CD4-positive, alpha-beta T cell treated with Interleukin-15 for 1 hour (primary cell): ENCODE data around the gene SLC2A9.
"Not testable (repeated sequence)": the region's sequence is repeated elsewhere in the genome, so short reads cannot be mapped to it uniquely, and the experiment has no call there.

Source experiments
- DNase-seq: peaks from one replicate; pipeline ENCODE4 v3.0.0-alpha.2; 2020

The SLC2A9 gene

GRCh38 chr4:9994246-9994847, 26.9 kb downstream of the SLC2A9 start:
- DNase-seq: no peak

- DNase-seq: no peak
Observed at GRCh38 chr4:9989918-9990635, 31.2 kb downstream of the SLC2A9 start.

GRCh38 chr4:9988933-9989332, 32.4 kb downstream of the SLC2A9 start:
- no peak for DNase-seq

- no peak for DNase-seq
Observed at GRCh38 chr4:9988363-9988749, 32.9 kb downstream of the SLC2A9 start.

- DNase-seq: no peak
Observed at GRCh38 chr4:9987749-9988362, 33.4 kb downstream of the SLC2A9 start.

- DNase-seq: no peak
Observed at GRCh38 chr4:9984621-9985020, 36.7 kb downstream of the SLC2A9 start.

- no peak for DNase-seq
Observed at GRCh38 chr4:9983211-9983610, 38.1 kb downstream of the SLC2A9 start.

- not testable (repeated sequence) for DNase-seq
Observed at GRCh38 chr4:9981899-9982298, 39.4 kb downstream of the SLC2A9 start.

GRCh38 chr4:9980898-9981297, 40.4 kb downstream of the SLC2A9 start:
- no peak for DNase-seq

- no peak for DNase-seq
Observed at GRCh38 chr4:9979101-9979701, 42.1 kb downstream of the SLC2A9 start.

GRCh38 chr4:9977518-9978031, 43.7 kb downstream of the SLC2A9 start:
- DNase-seq: no peak

- no peak for DNase-seq
Observed at GRCh38 chr4:9976781-9977180, 44.5 kb downstream of the SLC2A9 start.

- DNase-seq: no peak
Observed at GRCh38 chr4:9976293-9976692, 45.0 kb downstream of the SLC2A9 start.

- DNase-seq: no peak
Observed at GRCh38 chr4:9971711-9972110, 49.6 kb downstream of the SLC2A9 start.

- DNase-seq: no peak
Observed at GRCh38 chr4:9970399-9971011, 50.8 kb downstream of the SLC2A9 start.

- DNase-seq: no peak
Observed at GRCh38 chr4:9969526-9970398, 51.5 kb downstream of the SLC2A9 start.

GRCh38 chr4:9968472-9968871, 52.8 kb downstream of the SLC2A9 start:
- no peak for DNase-seq

- no peak for DNase-seq
Observed at GRCh38 chr4:9964879-9965278, 56.4 kb downstream of the SLC2A9 start.

GRCh38 chr4:9963328-9963727, 58.0 kb downstream of the SLC2A9 start:
- DNase-seq: no peak

GRCh38 chr4:9962611-9963314, 58.5 kb downstream of the SLC2A9 start:
- DNase-seq: no peak

- DNase-seq: no peak
Observed at GRCh38 chr4:9954468-9954867, 66.8 kb downstream of the SLC2A9 start.

GRCh38 chr4:9953089-9953488, 68.2 kb downstream of the SLC2A9 start:
- no peak for DNase-seq
